Endothelial cell (in vitro differentiated cells): ENCODE results near the gene HSCB. TPM values are rescaled to one million over a fixed set of nuclear protein-coding genes. Genes with fewer than 3 reads are reported as not detected.
"Not testable (repeated sequence)": the region's sequence is repeated elsewhere in the genome, so short reads cannot be mapped to it uniquely, and the experiment has no call there.

ENCODE experiments used
- DNase-seq: peaks from one replicate; pipeline ENCODE4 v3.0.0; 2021; ENCODE audit warnings: low spot score
- H3K27ac Mint-ChIP-seq: one replicate; pipeline ENCODE4 v1.8.0; 2021; ENCODE audit warnings: mixed read lengths, inconsistent platforms; ENCODE audit not compliant: unreplicated experiment
- H3K27me3 Mint-ChIP-seq: one replicate; pipeline ENCODE4 v1.8.0; 2021; ENCODE audit warnings: mild to moderate bottlenecking, moderate library complexity, mixed read lengths, inconsistent platforms; ENCODE audit not compliant: unreplicated experiment
- H3K36me3 Mint-ChIP-seq: one replicate; pipeline ENCODE4 v1.8.0; 2021; ENCODE audit warnings: mild to moderate bottlenecking, low read depth, mixed read lengths, inconsistent platforms; ENCODE audit not compliant: unreplicated experiment
- H3K4me1 Mint-ChIP-seq: one replicate; pipeline ENCODE4 v1.8.0; 2021; ENCODE audit warnings: mild to moderate bottlenecking, mixed read lengths, inconsistent platforms; ENCODE audit not compliant: unreplicated experiment
- H3K4me3 Mint-ChIP-seq: one replicate; pipeline ENCODE4 v1.8.0; 2021; ENCODE audit warnings: mild to moderate bottlenecking, mixed read lengths, inconsistent platforms; ENCODE audit not compliant: unreplicated experiment
- H3K9me3 Mint-ChIP-seq: one replicate; pipeline ENCODE4 v1.8.0; 2021; ENCODE audit warnings: mixed read lengths, inconsistent platforms; ENCODE audit not compliant: unreplicated experiment
- CTCF ChIP-seq: fragments of 200-600 bp; sonication (generic); IDR thresholded peaks from one replicate; pipeline ENCODE4 v1.5.0; 2021; ENCODE audit warnings: antibody characterized with exemption; ENCODE audit not compliant: unreplicated experiment
- total RNA-seq: library from RNA; stranded (reverse); fragmentation: NEBNext Ultra II Directional; extraction: Animal tissue kit (Norgen Biotek cat#: 25700); gene quantifications from one replicate; pipeline ENCODE4 v1.2.1, GENCODE V29; 2021; ENCODE audit not compliant: unreplicated experiment

HSCB gene
- total RNA-seq, 1 donor from 2014 or later, result 16.6 TPM

GRCh38 chr22:28728621-28729313 is 13.1 kb upstream of the HSCB start:
- H3K36me3 Mint-ChIP-seq, result peaks cover 4% of the 10 kb centered on the region
- H3K27ac Mint-ChIP-seq, result no peak overlapping the region
- H3K4me1 Mint-ChIP-seq, result no peaks in the 10 kb centered on the region
- no peaks in the 10 kb centered on the region for H3K9me3 Mint-ChIP-seq
- no peaks in the 10 kb centered on the region for H3K27me3 Mint-ChIP-seq
- no peak overlapping the region for H3K4me3 Mint-ChIP-seq
- no peak for TF ChIP-seq CTCF
- no peak for DNase-seq

GRCh38 chr22:28730179-28730578 is 11.7 kb upstream of the HSCB start:
- DNase-seq, result no peak
- no peak overlapping the region for H3K4me3 Mint-ChIP-seq
- H3K4me1 Mint-ChIP-seq, result no peaks in the 10 kb centered on the region
- H3K36me3 Mint-ChIP-seq, result peaks cover 9% of the 10 kb centered on the region
- TF ChIP-seq CTCF, result no peak
- no peaks in the 10 kb centered on the region for H3K9me3 Mint-ChIP-seq
- H3K27me3 Mint-ChIP-seq, result no peaks in the 10 kb centered on the region
- H3K27ac Mint-ChIP-seq, result no peak overlapping the region

- Mint-ChIP-seq H3K27me3 (no peaks in the 10 kb centered on the region), H3K4me1 (peaks cover 9% of the 10 kb centered on the region), H3K36me3 (peaks cover 9% of the 10 kb centered on the region), H3K4me3 (no peak overlapping the region), H3K9me3 (no peaks in the 10 kb centered on the region), H3K27ac (no peak overlapping the region)
- no peak for DNase-seq
- TF ChIP-seq CTCF, result no peak
Measured at GRCh38 chr22:28734393-28734792, 7.4 kb upstream of the HSCB start.

GRCh38 chr22:28736301-28737155 is 5.3 kb upstream of the HSCB start:
- Mint-ChIP-seq H3K36me3 (peaks cover 9% of the 10 kb centered on the region), H3K4me1 (peaks cover 12% of the 10 kb centered on the region), H3K9me3 (no peaks in the 10 kb centered on the region), H3K27me3 (peaks cover 5% of the 10 kb centered on the region), H3K4me3 (no peak overlapping the region), H3K27ac (no peak overlapping the region)
- DNase-seq, result no peak
- no peak for TF ChIP-seq CTCF

GRCh38 chr22:28737701-28738100 is 4.1 kb upstream of the HSCB start:
- Mint-ChIP-seq H3K4me1 (peaks cover 19% of the 10 kb centered on the region), H3K27ac (no peak overlapping the region)

GRCh38 chr22:28738876-28739275 is 3.0 kb upstream of the HSCB start:
- H3K36me3 Mint-ChIP-seq, result not testable (repeated sequence)

More at GRCh38 chr22:28737701-28738100, 4.1 kb upstream of the HSCB start:
- no peak overlapping the region for H3K4me3 Mint-ChIP-seq
- no peak for TF ChIP-seq CTCF
- no peak for DNase-seq
- H3K27me3 Mint-ChIP-seq, result peaks cover 6% of the 10 kb centered on the region
- H3K36me3 Mint-ChIP-seq, result peaks cover 9% of the 10 kb centered on the region
- H3K9me3 Mint-ChIP-seq, result no peaks in the 10 kb centered on the region

More at GRCh38 chr22:28738876-28739275, 3.0 kb upstream of the HSCB start:
- not testable (repeated sequence) for H3K27me3 Mint-ChIP-seq, H3K4me3 Mint-ChIP-seq, H3K27ac Mint-ChIP-seq, DNase-seq, H3K9me3 Mint-ChIP-seq
- H3K4me1 Mint-ChIP-seq, result peaks cover 29% of the 10 kb centered on the region
